SH-SY5Y (cell line): ENCODE data around the gene EPS8L3.

Experiments
- GATA2 ChIP-seq: IDR thresholded peaks from 2 replicates; pipeline ENCODE4 v1.6.1; 2011; ENCODE audit warnings: mild to moderate bottlenecking, low read depth, low read length
- GATA3 ChIP-seq: IDR thresholded peaks from 2 replicates; pipeline ENCODE4 v1.6.1; 2011; ENCODE audit warnings: low read depth, mild to moderate bottlenecking, low read length, moderate library complexity

DNA sequence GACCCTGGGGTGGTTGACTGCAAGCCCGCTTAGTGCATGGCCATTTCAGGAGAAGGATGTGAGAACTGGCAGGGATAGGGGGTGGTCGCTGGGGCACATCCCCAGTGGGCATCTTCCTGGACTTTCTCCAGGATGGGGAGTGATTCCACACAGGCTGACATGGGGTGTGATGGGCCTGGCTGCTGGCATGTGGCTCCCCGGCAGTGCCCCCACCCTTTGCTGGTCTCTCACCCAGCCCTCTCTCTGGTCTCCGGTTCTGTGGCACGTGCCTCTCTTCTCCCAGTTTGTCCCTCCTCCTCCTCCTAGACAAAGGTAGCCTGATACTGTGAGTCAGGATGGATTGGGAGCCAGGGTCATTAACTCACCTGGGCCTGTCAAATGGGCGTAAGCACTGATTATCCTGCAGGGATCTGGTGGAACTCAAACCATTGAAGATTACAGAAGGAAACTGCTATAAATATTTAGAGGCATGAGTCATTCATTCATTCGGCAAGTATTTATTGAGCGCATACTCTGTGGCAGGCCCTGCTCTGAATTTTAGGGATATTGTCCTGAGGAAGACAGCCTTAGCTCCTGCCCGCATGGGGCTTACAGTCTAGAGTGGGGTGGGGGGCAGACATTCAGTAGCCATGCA is 23.6 kb upstream of the EPS8L3 start:
- TF ChIP-seq GATA3 (no peak), GATA2 (no peak)
